ENCODE data around the gene PARD6B. TPM values are rescaled to one million over a fixed set of nuclear protein-coding genes. Genes with fewer than 3 reads are reported as not detected.

Gene PARD6B
- polyA plus RNA-seq (ENCODE audit: low read depth in 6 of 6) = 1 to 10 TPM in 1 of 6 donors, under 1 TPM in 5; 0.08 to 1.6 (median 0.73) TPM

DNA sequence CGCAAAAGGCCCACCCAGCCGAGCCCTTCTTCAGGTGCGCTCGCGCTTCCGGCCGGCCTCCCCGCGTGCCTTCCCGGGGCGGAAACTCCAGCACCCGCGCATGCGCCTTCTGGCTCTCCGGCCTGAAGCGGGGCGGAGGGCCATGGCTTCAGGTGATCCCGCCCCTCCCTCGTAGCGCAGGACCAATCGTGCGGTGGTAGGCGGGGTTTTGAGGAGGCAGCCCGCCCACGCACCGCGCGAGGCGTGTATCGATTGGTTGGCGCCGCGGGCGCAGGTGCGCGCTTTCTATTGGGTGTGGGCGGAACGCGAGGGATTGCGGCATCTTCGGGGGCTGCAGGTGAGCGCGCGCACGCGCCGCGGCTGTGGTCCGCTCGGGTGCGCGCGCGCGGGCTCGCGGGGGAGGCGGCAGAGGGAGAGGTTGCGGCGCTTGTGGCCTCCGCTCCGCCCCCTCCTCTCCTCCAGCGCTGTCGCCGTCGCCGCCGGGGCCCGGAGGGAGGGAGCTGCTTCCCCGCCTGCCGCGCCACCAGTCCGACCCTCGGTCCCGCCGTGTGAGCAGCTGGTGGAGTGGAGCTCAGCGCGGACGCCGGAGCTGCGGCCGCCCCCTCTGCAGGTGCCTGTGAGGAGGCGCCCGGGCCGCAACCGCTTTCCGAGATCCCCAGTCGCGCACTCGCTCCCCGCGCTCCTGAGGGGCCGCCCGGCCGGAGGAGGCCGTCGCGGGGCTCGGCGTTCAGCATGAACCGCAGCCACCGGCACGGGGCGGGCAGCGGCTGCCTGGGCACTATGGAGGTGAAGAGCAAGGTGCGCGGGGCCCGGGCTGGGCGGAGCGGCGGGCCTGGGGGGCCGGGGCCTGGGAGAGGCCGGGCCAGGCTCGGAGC lies at the start of gene PARD6B:
Gene PARD6B, plus strand, starts transcription at position 526 of the 875 bp plus-strand sequence. Its CDS starts 207 bp downstream, at position 733.
- Mint-ChIP-seq H3K4me1 (peaks cover 11 to 25% (median 19%) of the 10 kb centered on the region in 3 donors), H3K27ac (peak within 1 kb of the TSS; percentile 85 to 95 (median 90)), H3K27me3 (peaks cover 0 to 4% (median 0%) of the 10 kb centered on the region in 3 donors), H3K36me3 (no peaks in the 10 kb centered on the region), H3K9me3 (no peaks in the 10 kb centered on the region), H3K4me3 (peak within 1 kb of the TSS; percentile 84 to 97 (median 92))
- ATAC-seq (ENCODE audit: low read depth in 2 of 2) = peak; percentile 86 to 88
- DNase-seq = peak; percentile 100

DNA sequence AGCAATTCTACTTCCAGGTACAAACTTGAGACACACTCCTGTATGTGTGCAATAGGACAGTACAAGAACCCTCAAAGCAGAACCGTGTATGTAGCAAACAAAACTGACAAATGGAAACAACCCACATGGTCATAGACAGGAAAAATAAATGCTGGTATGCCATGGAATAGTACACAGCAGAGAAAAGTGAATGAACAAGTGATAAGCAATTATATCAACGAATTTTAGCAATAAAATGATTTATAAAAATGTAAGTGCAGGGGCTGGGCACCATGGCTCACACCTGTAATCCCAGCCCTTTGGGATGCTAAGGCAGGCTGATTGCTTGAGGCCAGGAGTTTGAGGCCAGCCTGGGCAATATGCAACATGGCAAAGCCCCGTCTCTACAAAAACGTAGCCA lies 49.3 kb upstream of the PARD6B start:
- H3K27ac Mint-ChIP-seq = no peak overlapping the region
- no peaks in the 10 kb centered on the region for H3K4me1 Mint-ChIP-seq
- peaks cover 10 to 18% (median 15%) of the 10 kb centered on the region in 3 donors for H3K27me3 Mint-ChIP-seq
- ATAC-seq (ENCODE audit: low read depth in 2 of 2) (no peak), DNase-seq (no peak)
- H3K4me3 Mint-ChIP-seq = no peak overlapping the region
- no peaks in the 10 kb centered on the region for H3K36me3 Mint-ChIP-seq
- H3K9me3 Mint-ChIP-seq = peaks cover 0 to 5% (median 0%) of the 10 kb centered on the region in 7 donors

DNA sequence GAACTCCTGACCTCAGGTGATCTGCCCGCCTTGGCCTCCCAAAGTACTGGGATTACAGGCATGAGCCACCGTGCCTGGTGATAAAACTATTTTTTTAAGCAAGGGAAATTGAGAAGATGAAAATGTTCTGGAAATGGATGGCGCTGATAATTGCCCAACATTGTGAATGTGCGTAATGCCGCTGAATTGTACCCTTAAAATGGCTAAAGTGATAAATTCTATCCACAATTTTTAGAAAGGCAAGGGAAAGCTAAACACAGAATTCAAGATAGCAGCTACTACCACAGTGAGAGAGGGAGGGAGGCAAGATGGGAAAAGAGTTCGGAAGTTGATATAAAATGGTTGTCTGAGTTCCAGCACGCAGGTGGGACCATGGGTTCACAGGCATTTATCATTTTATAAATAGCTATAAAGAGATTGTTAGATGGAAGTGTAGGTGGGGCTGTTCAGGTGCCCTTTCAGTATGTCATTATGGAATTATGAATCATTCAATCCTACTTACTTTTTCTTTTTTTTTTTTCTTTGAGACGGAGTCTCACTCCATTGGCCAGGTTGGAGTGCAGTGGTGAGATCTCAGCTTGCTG lies 48.3 kb upstream of the PARD6B start:
- Mint-ChIP-seq H3K9me3 (peaks cover 0 to 5% (median 0%) of the 10 kb centered on the region in 7 donors), H3K27me3 (peaks cover 10 to 18% (median 18%) of the 10 kb centered on the region in 3 donors), H3K27ac (no peak overlapping the region), H3K4me1 (no peaks in the 10 kb centered on the region), H3K36me3 (no peaks in the 10 kb centered on the region), H3K4me3 (no peak overlapping the region)
- ATAC-seq (ENCODE audit: low read depth in 2 of 2) (no peak), DNase-seq (no peak)

GRCh38 chr20:50683570-50683969 lies 47.8 kb upstream of the PARD6B start:
- Mint-ChIP-seq H3K4me3 (no peak overlapping the region), H3K9me3 (peaks cover 0 to 5% (median 0%) of the 10 kb centered on the region in 7 donors), H3K4me1 (no peaks in the 10 kb centered on the region), H3K27me3 (peaks cover 10 to 21% (median 19%) of the 10 kb centered on the region in 3 donors), H3K36me3 (no peaks in the 10 kb centered on the region), H3K27ac (no peak overlapping the region)
- ATAC-seq (ENCODE audit: low read depth in 2 of 2) (no peak), DNase-seq (no peak)

- no peak for DNase-seq
- H3K27me3 Mint-ChIP-seq = peaks cover 33 to 51% (median 39%) of the 10 kb centered on the region in 3 donors
- no peak overlapping the region for H3K27ac Mint-ChIP-seq
- peaks cover 0 to 4% (median 0%) of the 10 kb centered on the region in 7 donors for H3K9me3 Mint-ChIP-seq
- ATAC-seq (ENCODE audit: low read depth in 2 of 2) = no peak
- H3K36me3 Mint-ChIP-seq = no peaks in the 10 kb centered on the region
- peaks cover 4 to 14% (median 12%) of the 10 kb centered on the region in 3 donors for H3K4me1 Mint-ChIP-seq
- no peak overlapping the region for H3K4me3 Mint-ChIP-seq
These were observed 44.6 kb upstream of the PARD6B start for GRCh38 chr20:50686821-50687220.

DNA sequence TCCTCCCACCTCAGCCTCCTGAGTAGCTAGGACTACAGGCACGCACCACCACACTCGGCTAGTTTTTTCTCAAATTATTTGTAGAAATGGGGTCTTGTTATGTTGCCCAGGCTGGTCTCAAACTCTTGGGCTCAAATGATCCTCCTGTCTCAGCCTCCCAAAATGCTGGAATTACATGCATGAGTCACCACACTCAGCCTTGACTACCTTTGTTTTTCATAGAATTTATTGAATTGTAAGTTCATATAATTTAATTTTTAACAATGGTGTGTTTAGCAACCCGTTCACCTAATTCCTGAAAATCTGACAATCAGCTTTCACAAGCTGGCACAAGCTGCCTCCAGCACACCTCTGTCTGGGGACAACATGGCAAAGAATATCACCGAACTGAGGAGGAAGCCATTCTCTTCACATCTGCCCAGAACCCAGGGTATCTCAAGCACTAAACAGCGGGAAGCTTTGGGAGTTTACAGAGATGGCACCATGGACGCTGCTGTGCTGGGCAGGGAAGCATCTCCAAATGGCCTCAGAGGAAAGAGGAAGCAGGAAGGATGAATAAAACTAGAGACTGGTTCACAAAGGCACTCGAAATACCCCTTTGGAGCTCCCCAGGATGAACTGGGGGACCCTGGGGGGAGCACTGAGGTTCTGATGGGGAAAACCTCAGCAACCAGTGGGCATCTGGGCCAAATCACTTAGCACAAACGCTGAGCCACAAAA lies 43.0 kb upstream of the PARD6B start:
- Mint-ChIP-seq H3K4me3 (no peak overlapping the region), H3K27ac (no peak overlapping the region), H3K9me3 (no peaks in the 10 kb centered on the region), H3K27me3 (peaks cover 44 to 60% (median 53%) of the 10 kb centered on the region in 3 donors), H3K36me3 (no peaks in the 10 kb centered on the region), H3K4me1 (peaks cover 6 to 18% (median 14%) of the 10 kb centered on the region in 3 donors)
- ATAC-seq (ENCODE audit: low read depth in 2 of 2) (no peak), DNase-seq (no peak)

- no peaks in the 10 kb centered on the region for H3K36me3 Mint-ChIP-seq
- H3K4me1 Mint-ChIP-seq = peaks cover 6 to 18% (median 14%) of the 10 kb centered on the region in 3 donors
- no peak overlapping the region for H3K27ac Mint-ChIP-seq
- no peak overlapping the region for H3K4me3 Mint-ChIP-seq
- H3K9me3 Mint-ChIP-seq = no peaks in the 10 kb centered on the region
- H3K27me3 Mint-ChIP-seq = peaks cover 44 to 56% (median 52%) of the 10 kb centered on the region in 3 donors
- DNase-seq (no peak), ATAC-seq (ENCODE audit: low read depth in 2 of 2) (no peak)
These were observed 41.3 kb upstream of the PARD6B start for GRCh38 chr20:50689864-50690649.

- Mint-ChIP-seq H3K27me3 (peaks cover 45 to 56% (median 53%) of the 10 kb centered on the region in 3 donors), H3K27ac (no peak within 1 kb of the TSS), H3K9me3 (no peaks in the 10 kb centered on the region), H3K36me3 (no peaks in the 10 kb centered on the region), H3K4me3 (peak within 1 kb of the TSS in 6 of 8 donors; percentile 5 to 71 (median 44)), H3K4me1 (peaks cover 6 to 18% (median 14%) of the 10 kb centered on the region in 3 donors)
- ATAC-seq (ENCODE audit: low read depth in 2 of 2) (no peak), DNase-seq (no peak)
These were observed 40.5 kb upstream of the PARD6B start, which contains the start of gene RIPOR3 for GRCh38 chr20:50690650-50691572. Gene RIPOR3 (minus strand): TSS chr20:50691542. CDS start chr20:50691128, 414 bp downstream.

DNA sequence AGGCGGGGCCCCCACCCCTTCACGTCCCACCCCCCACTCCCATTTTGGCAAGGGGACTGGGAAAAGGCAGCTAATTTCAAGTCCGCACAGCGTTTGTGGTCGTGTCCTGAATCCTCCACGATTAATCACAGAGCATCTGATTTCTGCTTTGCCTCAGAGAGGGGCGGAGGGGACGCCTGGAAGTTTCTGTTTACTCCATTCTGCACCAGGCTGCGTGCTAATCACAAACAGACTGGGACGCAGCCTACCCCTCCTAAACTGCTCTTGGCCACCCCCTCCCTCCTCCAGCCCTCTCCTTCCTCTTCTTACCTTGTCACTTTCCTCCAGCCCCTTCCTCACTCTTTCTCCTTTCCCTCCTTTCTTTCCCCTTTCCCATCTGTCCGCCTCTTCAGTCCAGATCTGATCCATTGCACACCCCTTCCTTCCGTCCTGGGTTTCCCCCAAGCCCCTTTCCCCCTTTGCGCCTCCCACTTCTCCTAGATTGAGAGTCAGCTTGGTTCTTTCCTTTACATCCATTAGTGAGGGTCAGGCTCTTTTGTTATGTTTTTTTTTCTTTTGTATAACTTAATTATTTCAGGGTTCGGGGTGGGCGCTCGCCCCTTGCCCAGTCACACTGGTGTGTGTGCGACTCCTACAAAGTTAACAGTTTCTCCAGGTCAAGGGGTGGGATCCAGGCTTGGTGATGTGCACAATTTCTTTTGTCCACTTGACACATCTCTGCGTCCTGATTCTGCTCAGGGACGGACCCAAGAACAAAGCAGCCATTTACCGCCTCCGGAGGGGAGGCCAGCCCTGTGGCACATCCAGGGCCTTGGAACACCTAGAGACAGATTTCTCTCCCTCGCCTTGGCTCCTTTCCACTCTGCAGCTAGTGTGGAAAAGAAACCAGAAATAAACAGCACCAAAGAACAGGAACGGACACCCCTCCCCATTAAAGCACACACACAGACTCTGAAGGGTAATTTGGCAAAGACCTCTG lies 39.5 kb upstream of the PARD6B start:
- DNase-seq = no peak
- peaks cover 43 to 55% (median 53%) of the 10 kb centered on the region in 3 donors for H3K27me3 Mint-ChIP-seq
- H3K4me3 Mint-ChIP-seq = peak overlapping the region in 5 of 8 donors; percentile 10 to 51 (median 44)

DNA sequence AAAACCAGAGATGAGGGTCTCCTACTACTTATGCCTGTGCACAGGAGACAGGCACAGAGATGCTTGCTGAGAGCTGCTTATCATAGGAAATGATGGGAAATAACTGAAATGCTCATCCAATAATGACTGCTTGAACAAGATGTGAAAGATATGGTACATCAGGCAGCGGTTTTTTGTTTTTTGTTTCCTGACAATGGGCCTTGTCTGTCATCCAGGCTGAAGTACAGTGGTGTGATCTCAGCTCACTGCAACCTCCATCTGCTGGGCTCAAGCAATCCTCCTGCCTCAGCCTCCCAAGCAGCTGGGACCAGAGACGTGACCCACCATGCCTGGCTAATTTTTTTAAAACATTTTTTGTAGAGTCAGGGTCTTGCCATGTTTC lies 38.8 kb upstream of the PARD6B start:
- DNase-seq (no peak), ATAC-seq (ENCODE audit: low read depth in 2 of 2) (no peak)
- no peak overlapping the region for H3K4me3 Mint-ChIP-seq
- H3K36me3 Mint-ChIP-seq = no peaks in the 10 kb centered on the region
- peaks cover 38 to 53% (median 49%) of the 10 kb centered on the region in 3 donors for H3K27me3 Mint-ChIP-seq
- no peak overlapping the region for H3K27ac Mint-ChIP-seq
- H3K9me3 Mint-ChIP-seq = no peaks in the 10 kb centered on the region
- peaks cover 6 to 18% (median 14%) of the 10 kb centered on the region in 3 donors for H3K4me1 Mint-ChIP-seq

More for the DNA sequence above, 39.5 kb upstream of the PARD6B start:
- Mint-ChIP-seq H3K4me1 (peaks cover 6 to 18% (median 14%) of the 10 kb centered on the region in 3 donors), H3K9me3 (no peaks in the 10 kb centered on the region), H3K27ac (no peak overlapping the region), H3K36me3 (no peaks in the 10 kb centered on the region)
- no peak for ATAC-seq (ENCODE audit: low read depth in 2 of 2)

GRCh38 chr20:50693001-50693400 lies 38.4 kb upstream of the PARD6B start:
- Mint-ChIP-seq H3K27ac (no peak overlapping the region), H3K27me3 (peaks cover 38 to 57% (median 52%) of the 10 kb centered on the region in 3 donors), H3K36me3 (no peaks in the 10 kb centered on the region), H3K9me3 (no peaks in the 10 kb centered on the region), H3K4me3 (no peak overlapping the region), H3K4me1 (peaks cover 6 to 18% (median 14%) of the 10 kb centered on the region in 3 donors)
- DNase-seq = no peak
- ATAC-seq (ENCODE audit: low read depth in 2 of 2) = no peak
